ENCODE results near the gene NKPD1. TPM values are rescaled to one million over a fixed set of nuclear protein-coding genes. Genes with fewer than 3 reads are reported as not detected.

NKPD1 gene
- polyA plus RNA-seq, 1 of the 3 experiments (the other 2 are of a cell fraction) = 0.12 TPM

- no peak for TF ChIP-seq CTCF (IDR thresholded peaks at IDR 0.05)
- TF ChIP-seq RFX5 (IDR thresholded peaks at IDR 0.05; ENCODE audit: low read length) = no peak
Measured at GRCh38 chr19:45118106-45118505, 42.7 kb downstream of the NKPD1 start (continued).

DNA sequence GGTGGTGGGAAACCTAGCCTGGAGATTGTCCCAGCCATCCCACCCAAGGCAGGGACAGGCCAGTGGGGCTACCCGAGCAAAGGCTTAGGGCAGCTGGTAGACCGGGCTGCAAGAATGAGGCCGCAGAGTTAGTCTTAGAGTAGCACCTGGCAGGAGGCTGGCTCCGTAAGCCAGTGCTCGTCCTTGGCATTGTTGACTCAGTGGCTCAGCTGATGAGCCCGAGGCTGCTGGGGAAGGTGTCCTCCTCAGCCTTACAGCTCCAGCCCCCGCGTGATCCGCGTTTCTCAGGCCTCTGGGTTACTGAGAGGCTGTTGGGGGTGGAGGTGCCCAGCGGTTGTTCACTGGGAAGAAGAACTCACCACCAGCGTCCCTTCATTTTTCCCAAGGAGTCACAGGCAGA, 43.1 kb downstream of the NKPD1 start:
- H3K79me2 ChIP-seq (ENCODE audit: insufficient read depth) = peaks cover 87% of the 10 kb centered on the region
- no peak overlapping the region for H3K4me2 ChIP-seq
- no peaks in the 10 kb centered on the region for H3K9me3 ChIP-seq
- no peak for TF ChIP-seq RCOR1 (IDR thresholded peaks at IDR 0.05; ENCODE audit: low read length)
- TF ChIP-seq ELF1 (IDR thresholded peaks at IDR 0.05) = no peak
- no peak for TF ChIP-seq FOSL2 (IDR thresholded peaks at IDR 0.05; ENCODE audit: borderline replicate concordance, low read depth)
- TF ChIP-seq CHD2 (IDR thresholded peaks at IDR 0.05; ENCODE audit: low read length, partially characterized antibody) = no peak
- no peak for TF ChIP-seq ZBTB33 (IDR thresholded peaks at IDR 0.05; ENCODE audit: borderline replicate concordance, low read depth)
- TF ChIP-seq FOXM1 (IDR thresholded peaks at IDR 0.05; ENCODE audit: low read depth) = no peak
- no peak for TF ChIP-seq SIN3A (IDR thresholded peaks at IDR 0.05; ENCODE audit: borderline replicate concordance, low read depth, low read length)
- no peak for TF ChIP-seq MAX (IDR thresholded peaks at IDR 0.05; ENCODE audit: low read depth)
- no peak for TF ChIP-seq GABPA (IDR thresholded peaks at IDR 0.05; ENCODE audit: low read depth)
- no peak for TF ChIP-seq NFIC (IDR thresholded peaks at IDR 0.05; ENCODE audit: borderline replicate concordance)
- TF ChIP-seq EP300 (IDR thresholded peaks at IDR 0.05; ENCODE audit: borderline replicate concordance in 1 of 2, low read depth in 1 of 2, low read length in 1 of 2) = no peak
- TF ChIP-seq, protein P1, sequence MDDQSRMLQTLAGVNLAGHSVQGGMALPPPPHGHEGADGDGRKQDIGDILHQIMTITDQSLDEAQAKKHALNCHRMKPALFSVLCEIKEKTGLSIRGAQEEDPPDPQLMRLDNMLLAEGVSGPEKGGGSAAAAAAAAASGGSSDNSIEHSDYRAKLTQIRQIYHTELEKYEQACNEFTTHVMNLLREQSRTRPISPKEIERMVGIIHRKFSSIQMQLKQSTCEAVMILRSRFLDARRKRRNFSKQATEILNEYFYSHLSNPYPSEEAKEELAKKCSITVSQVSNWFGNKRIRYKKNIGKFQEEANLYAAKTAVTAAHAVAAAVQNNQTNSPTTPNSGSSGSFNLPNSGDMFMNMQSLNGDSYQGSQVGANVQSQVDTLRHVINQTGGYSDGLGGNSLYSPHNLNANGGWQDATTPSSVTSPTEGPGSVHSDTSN (IDR thresholded peaks at IDR 0.05) = no peak
- no peak for TF ChIP-seq RXRA (IDR thresholded peaks at IDR 0.05; ENCODE audit: borderline replicate concordance, low read depth)
- no peak for TF ChIP-seq JUND (IDR thresholded peaks at IDR 0.05)
- TF ChIP-seq, protein P2, sequence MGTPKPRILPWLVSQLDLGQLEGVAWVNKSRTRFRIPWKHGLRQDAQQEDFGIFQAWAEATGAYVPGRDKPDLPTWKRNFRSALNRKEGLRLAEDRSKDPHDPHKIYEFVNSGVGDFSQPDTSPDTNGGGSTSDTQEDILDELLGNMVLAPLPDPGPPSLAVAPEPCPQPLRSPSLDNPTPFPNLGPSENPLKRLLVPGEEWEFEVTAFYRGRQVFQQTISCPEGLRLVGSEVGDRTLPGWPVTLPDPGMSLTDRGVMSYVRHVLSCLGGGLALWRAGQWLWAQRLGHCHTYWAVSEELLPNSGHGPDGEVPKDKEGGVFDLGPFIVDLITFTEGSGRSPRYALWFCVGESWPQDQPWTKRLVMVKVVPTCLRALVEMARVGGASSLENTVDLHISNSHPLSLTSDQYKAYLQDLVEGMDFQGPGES (IDR thresholded peaks at IDR 0.05; ENCODE audit: low read depth, low read length) = no peak
- no peak for TF ChIP-seq SMC3 (IDR thresholded peaks at IDR 0.05; ENCODE audit: low read depth, low read length)
- no peak for TF ChIP-seq FOXJ3 (CRISPR knock-in tag; IDR thresholded peaks at IDR 0.05)
- no peaks in the 10 kb centered on the region for H3K27me3 ChIP-seq (ENCODE audit: insufficient read depth)
- ChIA-PET POLR2A (no interaction called here), CTCF (no interaction called here)
- 88% methylated on average over 4 of the region's 12 CpGs for WGBS (ENCODE audit: low lambda C conversion rate)
- H3F3A ChIP-seq (replicated peaks; ENCODE audit: insufficient read depth) = no peaks in the 10 kb centered on the region
- no peak overlapping the region for H3K27ac ChIP-seq (ENCODE audit: low read depth in 2 of 2, low read length in 1 of 2)
- H3K4me1 ChIP-seq (ENCODE audit: control insufficient read depth in 1 of 2, insufficient read depth in 2 of 2, low read depth in 1 of 2, low read length in 1 of 2) = peaks cover 0 to 11% of the 10 kb centered on the region in 2 experiments; a peak in 1 of 4 replicates
- DNase-seq = no peak
- H3K4me3 ChIP-seq (ENCODE audit: low read depth in 2 of 2, low read length in 1 of 2) = no peak overlapping the region
- no peaks in the 10 kb centered on the region for H3K9me2 ChIP-seq
- no peaks in the 10 kb centered on the region for H3K36me3 ChIP-seq (replicated peaks in 1 of 2; ENCODE audit: control insufficient read depth in 1 of 2, insufficient read depth in 2 of 2, low read length in 1 of 2)
- no peak overlapping the region for H3K9ac ChIP-seq
- H2AFZ ChIP-seq (ENCODE audit: low read depth) = no peak overlapping the region
- peaks cover 96% of the 10 kb centered on the region for H4K20me1 ChIP-seq (ENCODE audit: insufficient read depth)
